Fibroblast of mammary gland (primary cell): ENCODE measurements around the gene USP54.

Source experiments
- DNase-seq: peaks from one replicate; pipeline ENCODE4 v3.0.0-alpha.2; 2010; ENCODE audit warnings: low read depth
- H3K4me3 ChIP-seq: 2 replicates; pipeline ENCODE4 v1.5.1; 2011; ENCODE audit warnings: low read depth, mild to moderate bottlenecking, low read length, moderate library complexity; ENCODE audit not compliant: control insufficient read depth
- CTCF ChIP-seq: conservative IDR thresholded peaks from 2 replicates; pipeline ENCODE4 v1.5.1; 2011; ENCODE audit warnings: low read depth, low read length, inconsistent platforms; ENCODE audit not compliant: control insufficient read depth, insufficient read depth

The USP54 gene

GRCh38 chr10:73553761-73554160 is 37.4 kb downstream of the USP54 start:
- no peak for DNase-seq
- TF ChIP-seq CTCF = no peak

GRCh38 chr10:73552819-73553715 is 38.1 kb downstream of the USP54 start:
- no peak for DNase-seq
- H3K4me3 ChIP-seq = no peak overlapping the region
- TF ChIP-seq CTCF = no peak

More at GRCh38 chr10:73553761-73554160, 37.4 kb downstream of the USP54 start:
- no peak overlapping the region for H3K4me3 ChIP-seq

- TF ChIP-seq CTCF = no peak
- no peak overlapping the region for H3K4me3 ChIP-seq
Observed at GRCh38 chr10:73551515-73551914, 39.6 kb downstream of the USP54 start.

GRCh38 chr10:73545357-73545756 is 45.8 kb downstream of the USP54 start:
- TF ChIP-seq CTCF = no peak
- no peak overlapping the region for H3K4me3 ChIP-seq
- DNase-seq = no peak

More at GRCh38 chr10:73551515-73551914, 39.6 kb downstream of the USP54 start:
- no peak for DNase-seq

GRCh38 chr10:73537709-73538108 is 53.4 kb downstream of the USP54 start:
- H3K4me3 ChIP-seq = no peak overlapping the region
- TF ChIP-seq CTCF = no peak
- DNase-seq = no peak

- no peak for TF ChIP-seq CTCF
- no peak for DNase-seq
- H3K4me3 ChIP-seq = no peak overlapping the region
Observed at GRCh38 chr10:73537288-73537687, 53.9 kb downstream of the USP54 start.
